ENCODE results near the gene OR9G1. TPM values are rescaled to one million over a fixed set of nuclear protein-coding genes. Genes with fewer than 3 reads are reported as not detected.
"Not testable (repeated sequence)": the region's sequence is repeated elsewhere in the genome, so short reads cannot be mapped to it uniquely, and the experiment has no call there.

OR9G1 gene
- polyA plus RNA-seq, result not detected

DNA sequence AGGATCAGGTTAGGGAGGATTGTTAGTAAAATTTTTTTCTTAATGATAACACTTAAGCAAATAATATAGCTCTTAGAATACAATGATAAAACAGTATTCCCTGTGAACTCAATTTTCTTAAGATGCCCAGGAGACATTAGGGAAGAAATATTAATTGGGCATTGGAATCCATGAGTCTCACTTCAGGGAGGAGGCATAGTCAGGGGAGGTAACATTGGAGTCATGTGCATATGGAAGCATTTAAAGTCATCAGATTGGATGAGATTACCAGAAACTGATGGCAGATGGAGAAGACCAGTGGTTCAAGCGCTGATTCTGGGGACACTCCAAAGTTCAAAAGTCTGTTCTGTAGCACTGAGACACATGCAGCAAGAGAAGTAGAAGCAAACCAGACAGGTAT, at the start of gene OR9G1:
OR9G1 (plus strand) TSS at position 301 of the 400 bp plus-strand sequence. CDS start 1,293 bp downstream, outside the sequence.
- peaks cover 4 to 32% (median 9%) of the 10 kb centered on the region in 6 donors for H3K9me3 Mint-ChIP-seq
- H3K4me3 Mint-ChIP-seq, result no peak within 1 kb of the TSS
- H3K4me1 Mint-ChIP-seq, result no peaks in the 10 kb centered on the region
- H3K27ac Mint-ChIP-seq, result no peak within 1 kb of the TSS
- no peak for DNase-seq
- no peaks in the 10 kb centered on the region for H3K36me3 Mint-ChIP-seq
- H3K27me3 Mint-ChIP-seq (ENCODE audit: low read depth in 3 of 3), result peaks cover 0 to 2% (median 0%) of the 10 kb centered on the region in 3 donors

GRCh38 chr11:56659755-56660154, 39.1 kb upstream of the OR9G1 start:
- DNase-seq, result no peak
- Mint-ChIP-seq H3K9me3 (peaks cover 10 to 25% (median 14%) of the 10 kb centered on the region in 6 donors), H3K4me3 (no peak overlapping the region), H3K27ac (no peak overlapping the region), H3K36me3 (no peaks in the 10 kb centered on the region), H3K27me3 (ENCODE audit: low read depth in 3 of 3) (no peaks in the 10 kb centered on the region), H3K4me1 (no peaks in the 10 kb centered on the region)

GRCh38 chr11:56663386-56663785, 35.5 kb upstream of the OR9G1 start, which contains the start of gene OR5AR1:
TSS of gene OR5AR1 (plus strand) at chr11:56663686. CDS start at chr11:56663686, 0 bp downstream.
- Mint-ChIP-seq H3K27me3 (ENCODE audit: low read depth in 3 of 3) (no peaks in the 10 kb centered on the region), H3K36me3 (no peaks in the 10 kb centered on the region), H3K4me1 (no peaks in the 10 kb centered on the region), H3K4me3 (no peak within 1 kb of the TSS), H3K9me3 (peaks cover 3 to 29% (median 6%) of the 10 kb centered on the region in 6 donors), H3K27ac (no peak within 1 kb of the TSS)
- no peak for DNase-seq

DNA sequence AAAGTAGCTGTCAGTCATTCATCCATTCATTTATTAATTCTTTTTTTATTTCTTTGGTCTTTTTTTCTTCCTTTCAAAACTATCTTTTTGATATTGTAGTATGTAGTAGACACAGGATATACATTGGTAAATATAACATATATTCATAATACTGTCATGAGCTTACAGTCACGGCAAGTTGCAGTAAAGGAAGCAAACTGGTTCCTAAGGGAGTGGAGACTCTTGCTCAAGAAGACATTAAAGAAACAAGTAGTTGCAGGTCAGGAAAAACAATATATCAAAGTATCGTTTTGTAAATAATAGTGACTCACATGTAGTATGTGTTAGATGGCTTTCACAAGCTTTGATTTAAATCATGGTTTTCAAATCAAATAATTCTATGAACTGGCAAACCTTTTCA, 27.9 kb upstream of the OR9G1 start:
- Mint-ChIP-seq H3K36me3 (no peaks in the 10 kb centered on the region), H3K4me1 (no peaks in the 10 kb centered on the region), H3K27me3 (ENCODE audit: low read depth in 3 of 3) (peaks cover 0 to 2% (median 0%) of the 10 kb centered on the region in 3 donors), H3K4me3 (no peak overlapping the region), H3K27ac (no peak overlapping the region), H3K9me3 (peaks cover 3 to 29% (median 13%) of the 10 kb centered on the region in 6 donors)
- no peak for DNase-seq

GRCh38 chr11:56688554-56689100, 10.3 kb upstream of the OR9G1 start:
- no peaks in the 10 kb centered on the region for H3K36me3 Mint-ChIP-seq
- H3K27me3 Mint-ChIP-seq (ENCODE audit: low read depth in 3 of 3), result peaks cover 0 to 1% (median 0%) of the 10 kb centered on the region in 3 donors
- no peak overlapping the region for H3K27ac Mint-ChIP-seq
- H3K4me3 Mint-ChIP-seq, result no peak overlapping the region
- H3K9me3 Mint-ChIP-seq, result peaks cover 3 to 10% (median 6%) of the 10 kb centered on the region in 6 donors
- no peak for DNase-seq
- H3K4me1 Mint-ChIP-seq, result no peaks in the 10 kb centered on the region

DNA sequence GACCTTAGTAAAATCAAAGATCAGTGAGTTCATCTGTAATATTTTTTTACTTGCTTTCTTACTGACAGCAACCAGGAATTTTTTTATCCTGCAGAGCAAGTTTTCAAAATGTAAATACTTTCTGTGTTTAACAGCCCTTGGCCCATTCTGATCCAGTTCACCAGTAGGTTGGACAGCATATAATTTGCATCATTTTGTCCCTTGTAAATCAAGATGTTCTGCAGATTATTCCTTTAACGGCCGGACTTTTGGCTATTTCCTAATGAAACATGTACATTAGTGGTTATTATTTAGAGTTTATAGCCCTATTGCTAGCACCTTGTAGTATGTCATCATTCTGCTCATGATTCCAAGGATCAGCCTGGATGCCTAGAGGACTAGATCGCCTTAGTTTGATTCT, 7.7 kb upstream of the OR9G1 start:
- not testable (repeated sequence) for H3K4me3 Mint-ChIP-seq; DNase-seq; H3K27me3 Mint-ChIP-seq (ENCODE audit: low read depth in 3 of 3); H3K36me3 Mint-ChIP-seq; H3K4me1 Mint-ChIP-seq; H3K27ac Mint-ChIP-seq; H3K9me3 Mint-ChIP-seq

DNA sequence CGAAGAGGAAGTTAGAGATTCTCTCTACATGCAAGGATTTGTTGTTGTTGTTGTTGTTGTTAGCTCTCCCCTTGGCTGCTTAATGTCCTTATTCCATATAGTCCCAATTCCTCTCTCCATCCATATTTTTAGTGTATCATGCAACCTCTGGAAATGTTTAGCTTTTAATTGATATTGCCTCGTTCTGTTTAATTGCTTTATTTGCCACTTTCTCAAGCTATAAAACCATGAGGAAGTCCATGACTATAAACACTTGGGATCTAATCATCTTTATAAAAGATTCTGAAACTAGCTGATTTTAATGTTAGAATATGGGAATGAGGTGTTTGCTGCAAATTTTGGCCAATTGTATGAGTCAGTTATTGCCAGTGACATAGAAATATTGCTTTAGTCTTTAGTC, 5.5 kb upstream of the OR9G1 start:
- no peak overlapping the region for H3K27ac Mint-ChIP-seq
- H3K27me3 Mint-ChIP-seq (ENCODE audit: low read depth in 3 of 3), result peaks cover 0 to 3% (median 0%) of the 10 kb centered on the region in 3 donors
- no peaks in the 10 kb centered on the region for H3K4me1 Mint-ChIP-seq
- no peaks in the 10 kb centered on the region for H3K36me3 Mint-ChIP-seq
- H3K4me3 Mint-ChIP-seq, result no peak overlapping the region
- peaks cover 0 to 17% (median 3%) of the 10 kb centered on the region in 6 donors for H3K9me3 Mint-ChIP-seq
- DNase-seq, result no peak

DNA sequence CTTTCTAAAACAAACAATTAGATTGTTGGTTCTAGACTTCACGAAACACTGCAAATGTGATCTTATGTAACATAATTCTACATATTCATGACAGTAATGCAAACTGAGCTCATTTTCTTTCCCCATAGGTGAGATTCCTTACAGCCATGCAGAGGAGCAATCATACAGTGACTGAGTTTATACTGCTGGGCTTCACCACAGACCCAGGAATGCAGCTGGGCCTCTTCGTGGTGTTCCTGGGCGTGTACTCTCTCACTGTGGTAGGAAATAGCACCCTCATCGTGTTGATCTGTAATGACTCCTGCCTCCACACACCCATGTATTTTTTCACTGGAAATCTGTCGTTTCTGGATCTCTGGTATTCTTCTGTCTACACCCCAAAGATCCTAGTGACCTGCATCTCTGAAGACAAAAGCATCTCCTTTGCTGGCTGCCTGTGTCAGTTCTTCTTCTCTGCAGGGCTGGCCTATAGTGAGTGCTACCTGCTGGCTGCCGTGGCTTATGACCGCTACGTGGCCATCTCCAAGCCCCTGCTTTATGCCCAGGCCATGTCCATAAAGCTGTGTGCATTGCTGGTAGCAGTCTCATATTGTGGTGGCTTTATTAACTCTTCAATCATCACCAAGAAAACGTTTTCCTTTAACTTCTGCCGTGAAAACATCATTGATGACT, 1.5 kb downstream of the OR9G1 start:
- DNase-seq, result peak in 1 of 3 donors; percentile 2
- no peaks in the 10 kb centered on the region for H3K4me1 Mint-ChIP-seq
- no peaks in the 10 kb centered on the region for H3K36me3 Mint-ChIP-seq
- no peak overlapping the region for H3K4me3 Mint-ChIP-seq
- H3K9me3 Mint-ChIP-seq, result peaks cover 4 to 41% (median 9%) of the 10 kb centered on the region in 6 donors
- no peak overlapping the region for H3K27ac Mint-ChIP-seq
- H3K27me3 Mint-ChIP-seq (ENCODE audit: low read depth in 3 of 3), result peaks cover 0 to 2% (median 0%) of the 10 kb centered on the region in 3 donors

- Mint-ChIP-seq H3K9me3 (peaks cover 6 to 47% (median 10%) of the 10 kb centered on the region in 6 donors), H3K27ac (no peak overlapping the region), H3K4me1 (no peaks in the 10 kb centered on the region), H3K27me3 (ENCODE audit: low read depth in 3 of 3) (no peaks in the 10 kb centered on the region), H3K36me3 (no peaks in the 10 kb centered on the region), H3K4me3 (no peak overlapping the region)
- no peak for DNase-seq
Measured at GRCh38 chr11:56700914-56701485, 2.1 kb downstream of the OR9G1 start.

DNA sequence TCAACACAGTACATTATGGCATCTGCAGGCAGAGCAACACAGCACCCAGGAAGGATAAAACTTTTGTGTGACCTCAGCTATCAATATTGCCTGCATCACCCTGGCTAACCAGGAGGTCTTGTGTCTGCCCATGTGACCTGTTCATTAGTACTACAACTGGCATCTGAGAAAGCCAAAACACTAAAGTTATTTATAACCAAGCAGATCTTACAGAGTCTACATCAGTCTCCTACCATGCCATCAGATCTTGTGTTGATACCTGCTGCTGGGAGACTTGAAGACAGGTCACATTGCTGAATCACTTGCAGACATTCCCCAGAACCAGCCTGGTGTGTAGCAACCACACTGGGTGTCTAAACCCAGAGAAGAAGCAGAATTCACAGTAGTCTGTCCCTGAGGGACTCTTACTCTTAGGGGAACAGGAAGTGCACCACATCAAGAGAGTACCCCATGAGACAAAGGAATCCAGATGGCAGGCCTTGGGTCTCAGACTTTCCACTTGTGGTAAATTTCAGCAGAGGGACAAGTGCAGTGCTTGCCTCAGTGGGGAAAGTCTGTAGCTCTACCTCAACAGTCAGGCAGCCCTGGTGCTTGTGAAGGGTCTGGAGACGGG, 7.0 kb downstream of the OR9G1 start:
- H3K4me1 Mint-ChIP-seq, result no peaks in the 10 kb centered on the region
- peaks cover 7 to 54% (median 14%) of the 10 kb centered on the region in 6 donors for H3K9me3 Mint-ChIP-seq
- no peaks in the 10 kb centered on the region for H3K27me3 Mint-ChIP-seq (ENCODE audit: low read depth in 3 of 3)
- no peak for DNase-seq
- H3K4me3 Mint-ChIP-seq, result no peak overlapping the region
- H3K36me3 Mint-ChIP-seq, result no peaks in the 10 kb centered on the region
- no peak overlapping the region for H3K27ac Mint-ChIP-seq

DNA sequence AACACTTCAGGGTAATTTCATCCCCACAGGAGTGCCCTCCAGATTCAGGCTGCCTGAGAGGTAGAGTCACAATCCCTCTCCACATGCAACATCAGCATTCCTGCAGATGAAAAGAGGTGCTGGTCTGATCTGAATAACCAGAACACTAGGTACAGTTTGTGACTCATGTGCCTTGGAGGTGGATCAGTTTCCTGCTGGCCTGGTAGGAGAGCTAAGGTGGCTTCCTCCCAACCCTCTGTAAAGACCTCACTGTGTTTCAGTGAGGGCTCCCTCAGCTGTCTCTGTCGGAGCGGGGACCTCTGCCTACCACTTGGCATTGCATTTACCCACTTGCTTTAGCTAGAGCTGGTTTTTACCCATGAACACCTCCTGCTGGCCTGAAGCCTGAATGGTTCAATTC, 7.6 kb downstream of the OR9G1 start:
- H3K27ac Mint-ChIP-seq, result no peak overlapping the region
- no peak overlapping the region for H3K4me3 Mint-ChIP-seq
- no peak for DNase-seq
- no peaks in the 10 kb centered on the region for H3K27me3 Mint-ChIP-seq (ENCODE audit: low read depth in 3 of 3)
- no peaks in the 10 kb centered on the region for H3K4me1 Mint-ChIP-seq
- H3K36me3 Mint-ChIP-seq, result no peaks in the 10 kb centered on the region
- peaks cover 5 to 53% (median 15%) of the 10 kb centered on the region in 6 donors for H3K9me3 Mint-ChIP-seq

- Mint-ChIP-seq H3K27ac (no peak overlapping the region), H3K27me3 (ENCODE audit: low read depth in 3 of 3) (no peaks in the 10 kb centered on the region), H3K4me3 (no peak overlapping the region), H3K4me1 (no peaks in the 10 kb centered on the region), H3K36me3 (peaks cover 0 to 3% (median 0%) of the 10 kb centered on the region in 3 donors), H3K9me3 (peaks cover 11 to 51% (median 20%) of the 10 kb centered on the region in 6 donors)
- no peak for DNase-seq
Measured at GRCh38 chr11:56714206-56714605, 15.3 kb downstream of the OR9G1 start.

DNA sequence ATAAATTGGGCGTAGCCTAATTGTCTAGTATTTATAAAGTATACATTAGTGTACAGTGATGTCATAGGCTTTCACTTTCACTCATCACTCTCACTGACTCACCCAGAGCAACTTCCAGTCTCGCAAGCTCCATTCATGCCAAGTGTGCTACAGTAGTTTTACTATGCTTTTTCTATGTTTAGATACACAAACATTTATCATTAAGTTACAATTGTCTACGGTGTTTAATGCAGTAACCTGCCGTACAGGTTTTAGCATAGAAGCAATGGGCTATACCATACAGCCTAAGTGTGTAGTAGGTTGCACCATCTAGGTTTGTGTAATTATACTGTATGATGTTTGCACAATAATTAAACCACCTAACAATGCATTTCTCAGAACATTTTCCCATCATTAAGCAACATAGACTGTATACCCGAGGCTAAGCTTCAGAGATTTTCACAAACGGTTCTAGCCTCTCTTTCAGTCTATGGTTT, 17.5 kb downstream of the OR9G1 start:
- no peak overlapping the region for H3K27ac Mint-ChIP-seq
- DNase-seq, result no peak
- H3K9me3 Mint-ChIP-seq, result peaks cover 7 to 57% (median 20%) of the 10 kb centered on the region in 6 donors
- H3K36me3 Mint-ChIP-seq, result peaks cover 0 to 3% (median 0%) of the 10 kb centered on the region in 3 donors
- peaks cover 0 to 1% (median 0%) of the 10 kb centered on the region in 3 donors for H3K27me3 Mint-ChIP-seq (ENCODE audit: low read depth in 3 of 3)
- no peak overlapping the region for H3K4me3 Mint-ChIP-seq
- H3K4me1 Mint-ChIP-seq, result no peaks in the 10 kb centered on the region

DNA sequence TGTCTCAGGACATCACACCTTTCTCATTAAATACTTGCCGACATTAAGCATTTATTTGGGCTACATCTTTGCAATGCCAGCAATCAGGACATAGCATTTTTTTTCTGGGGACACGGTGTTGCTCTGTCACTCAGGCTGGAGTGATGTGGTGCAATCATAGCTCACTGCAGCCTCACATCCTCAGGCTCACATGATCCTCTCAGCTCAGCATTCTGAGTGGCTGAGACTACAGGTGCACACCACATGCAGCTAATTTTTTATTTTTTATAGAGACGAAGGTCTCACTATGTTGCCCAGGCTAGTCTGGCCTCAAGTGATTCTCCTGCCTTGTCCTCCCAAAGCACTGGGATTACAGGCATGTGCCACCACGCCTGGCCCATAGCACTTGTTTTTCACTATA, 21.6 kb downstream of the OR9G1 start:
- Mint-ChIP-seq H3K27ac (no peak overlapping the region), H3K4me3 (no peak overlapping the region), H3K36me3 (no peaks in the 10 kb centered on the region), H3K4me1 (no peaks in the 10 kb centered on the region), H3K27me3 (ENCODE audit: low read depth in 3 of 3) (peaks cover 0 to 1% (median 0%) of the 10 kb centered on the region in 3 donors), H3K9me3 (peaks cover 4 to 43% (median 15%) of the 10 kb centered on the region in 6 donors)
- no peak for DNase-seq

Data from immature natural killer cell (primary cell).